WTC11 (cell line): ENCODE data around the gene RBFOX1.

Source experiments
- CREB1 ChIP-seq: sonication (generic); formaldehyde crosslinking; IDR thresholded peaks from 2 replicates; pipeline ENCODE4 v1.8.0; 2023; ENCODE audit warnings: mild to moderate bottlenecking, missing genetic modification reagents
- CTCF ChIP-seq: fragments of 200-600 bp; IDR thresholded peaks from 2 replicates; pipeline ENCODE4 v1.8.0; 2022; ENCODE audit warnings: antibody characterized with exemption
- ETV6 ChIP-seq: sonication (generic); formaldehyde crosslinking; IDR thresholded peaks from 2 replicates; pipeline ENCODE4 v1.8.1; 2022; ENCODE audit warnings: mild to moderate bottlenecking, missing genetic modification reagents
- JUN ChIP-seq: sonication (generic); formaldehyde crosslinking; IDR thresholded peaks from 2 replicates; pipeline ENCODE4 v1.8.0; 2023; ENCODE audit warnings: mild to moderate bottlenecking, missing genetic modification reagents
- NFYB ChIP-seq: sonication (generic); formaldehyde crosslinking; conservative IDR thresholded peaks from 2 replicates; pipeline ENCODE4 v1.8.0; 2022; ENCODE audit warnings: low read depth, missing genetic modification reagents
- STAT6 ChIP-seq: sonication (generic); formaldehyde crosslinking; conservative IDR thresholded peaks from 2 replicates; pipeline ENCODE4 v1.8.1; 2023; ENCODE audit warnings: mild to moderate bottlenecking, low read depth, missing genetic modification reagents, moderate library complexity
- ZSCAN18 ChIP-seq: fragments of 250-450 bp; sonication (Bioruptor Pico); IDR thresholded peaks from 2 replicates; pipeline ENCODE4 v2.1.2; 2022; ENCODE audit warnings: mild to moderate bottlenecking, moderate library complexity

GRCh38 chr16:7315813-7316212 is 16.8 kb upstream of the RBFOX1 start:
- TF ChIP-seq ETV6 (CRISPR knock-in tag) (no peak), CTCF (no peak), ZSCAN18 (CRISPR knock-in tag) (no peak), NFYB (CRISPR knock-in tag) (no peak), CREB1 (CRISPR knock-in tag) (no peak), JUN (no peak), STAT6 (CRISPR knock-in tag) (no peak)
